ENCODE data around the gene MBD3.

MBD3 gene

DNA sequence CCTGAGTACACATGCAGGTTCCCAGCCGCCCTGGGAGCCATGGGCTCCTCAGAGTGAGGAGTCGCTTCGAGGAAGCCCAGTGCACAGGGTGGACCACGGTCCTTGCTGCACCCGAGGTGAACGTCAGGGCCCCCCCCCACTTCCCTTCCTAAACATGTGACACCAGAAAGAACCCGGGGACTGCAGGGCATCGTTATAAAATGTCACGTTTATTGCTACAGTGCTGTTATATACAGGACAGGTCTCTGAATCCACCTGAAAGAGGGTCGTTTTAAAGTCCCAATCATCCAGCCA is 16.4 kb upstream of the MBD3 start:
- ChIA-PET POLR2A (no interaction called here), CTCF (no interaction called here)
- TF ChIP-seq TARDBP (IDR thresholded peaks at IDR 0.05) (no peak), ARNT (IDR thresholded peaks at IDR 0.05) (no peak), FOXK2 (IDR thresholded peaks at IDR 0.05) (no peak), FOXM1 (IDR thresholded peaks at IDR 0.05; ENCODE audit: borderline replicate concordance) (no peak), BHLHE40 (IDR thresholded peaks at IDR 0.05; ENCODE audit: borderline replicate concordance) (no peak), SUZ12 (IDR thresholded peaks at IDR 0.05) (no peak), CTBP1 (IDR thresholded peaks at IDR 0.05; ENCODE audit: borderline replicate concordance) (no peak), L3MBTL2 (conservative IDR thresholded peaks at IDR 0.05) (no peak)
- DNase-seq (ENCODE audit: extremely low spot score) = no peak

DNA sequence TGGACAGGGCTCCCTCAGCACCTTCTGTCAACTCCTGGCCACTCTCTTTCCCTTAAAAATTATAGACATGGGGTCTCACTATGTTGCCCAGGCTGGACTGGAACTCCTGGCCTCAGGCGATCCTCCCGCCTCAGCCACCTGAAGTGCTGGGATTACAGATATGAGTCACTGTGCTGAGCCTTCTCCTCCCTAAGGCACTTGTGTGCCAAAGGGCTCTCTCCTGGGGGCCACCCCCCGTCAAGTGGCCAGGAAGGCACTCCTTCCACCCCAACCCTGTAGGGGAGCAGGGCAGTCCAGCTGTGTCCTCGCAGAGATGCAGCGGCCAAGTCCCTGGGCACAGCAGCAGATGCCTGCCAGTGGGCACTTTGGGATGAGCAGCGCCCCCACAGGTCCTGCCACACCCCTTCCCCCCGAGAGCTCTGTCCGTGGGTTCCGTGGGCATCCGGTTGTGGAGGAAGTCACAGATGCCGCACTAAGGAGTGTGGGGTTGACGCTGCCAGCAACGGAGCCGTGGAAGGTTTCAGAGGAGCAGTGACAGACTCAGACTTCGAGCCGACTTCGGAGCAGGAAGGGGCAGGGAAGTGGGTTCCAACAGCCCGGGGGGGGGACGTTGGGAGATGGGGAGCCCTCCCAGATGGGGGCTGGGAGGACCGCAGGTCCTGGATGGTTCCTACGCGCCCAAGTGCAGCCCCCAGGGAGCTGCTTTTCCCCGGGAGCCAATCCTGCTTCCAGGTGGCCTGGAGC is 15.9 kb upstream of the MBD3 start:
- CTCF ChIA-PET = no interaction called here
- TF ChIP-seq, protein P1, sequence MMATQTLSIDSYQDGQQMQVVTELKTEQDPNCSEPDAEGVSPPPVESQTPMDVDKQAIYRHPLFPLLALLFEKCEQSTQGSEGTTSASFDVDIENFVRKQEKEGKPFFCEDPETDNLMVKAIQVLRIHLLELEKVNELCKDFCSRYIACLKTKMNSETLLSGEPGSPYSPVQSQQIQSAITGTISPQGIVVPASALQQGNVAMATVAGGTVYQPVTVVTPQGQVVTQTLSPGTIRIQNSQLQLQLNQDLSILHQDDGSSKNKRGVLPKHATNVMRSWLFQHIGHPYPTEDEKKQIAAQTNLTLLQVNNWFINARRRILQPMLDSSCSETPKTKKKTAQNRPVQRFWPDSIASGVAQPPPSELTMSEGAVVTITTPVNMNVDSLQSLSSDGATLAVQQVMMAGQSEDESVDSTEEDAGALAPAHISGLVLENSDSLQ (IDR thresholded peaks at IDR 0.05) = no peak
- TF ChIP-seq ARNT (IDR thresholded peaks at IDR 0.05) (no peak), LEF1 (IDR thresholded peaks at IDR 0.05; ENCODE audit: borderline replicate concordance) (no peak), FOXA1 (IDR thresholded peaks at IDR 0.05) (no peak), FOXM1 (IDR thresholded peaks at IDR 0.05; ENCODE audit: borderline replicate concordance) (no peak)
- POLR2A ChIA-PET = no interaction called here
- DNase-seq (ENCODE audit: extremely low spot score) = no peak

DNA sequence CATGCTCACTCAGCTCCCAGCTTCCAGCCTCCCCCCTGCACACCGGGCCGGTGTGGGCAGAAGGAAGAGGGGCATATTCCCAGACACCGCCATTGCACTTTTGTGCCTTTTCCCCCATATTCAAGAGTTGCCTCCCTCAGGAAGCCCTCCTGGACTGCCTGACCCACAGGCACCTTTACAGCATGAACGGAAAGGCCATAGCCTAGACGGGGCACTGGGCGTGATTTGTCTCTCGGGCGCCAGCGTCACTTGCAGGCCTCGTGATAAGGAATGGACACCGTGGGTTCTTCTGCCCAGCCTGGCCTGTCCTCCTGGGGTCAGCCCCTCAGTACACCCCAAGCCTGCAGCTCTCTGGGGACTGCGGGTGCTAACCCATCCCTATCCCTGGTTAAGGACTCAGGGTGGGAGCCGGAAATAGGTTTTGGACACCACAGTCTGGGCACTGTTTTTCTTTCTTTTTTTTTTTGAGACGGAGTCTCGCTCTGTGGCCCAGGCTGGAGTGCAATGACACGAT is 13.5 kb upstream of the MBD3 start:
- ChIA-PET POLR2A (interaction anchor here (0.9 to 4.1 kb wide), 5 partner anchors 9 to 45 kb away, joined by 3 to 28 read pairs (median 5); partner anchors contain the start of gene MBD3), CTCF (interaction anchor here (0.9 to 1.7 kb wide), 2 partner anchors 59 to 66 kb away, joined by 4 to 7 read pairs; no protein-coding TSS in a partner anchor)
- no peak for DNase-seq (ENCODE audit: extremely low spot score)
- TF ChIP-seq NFRKB (IDR thresholded peaks at IDR 0.05) = no peak
- no peak for TF ChIP-seq SP1 (IDR thresholded peaks at IDR 0.05)
- no peak for TF ChIP-seq HDGF (IDR thresholded peaks at IDR 0.05; ENCODE audit: borderline replicate concordance)
- TF ChIP-seq CTBP1 (IDR thresholded peaks at IDR 0.05; ENCODE audit: borderline replicate concordance) = no peak
- no peak for TF ChIP-seq ARNT (IDR thresholded peaks at IDR 0.05)
- no peak for TF ChIP-seq L3MBTL2 (conservative IDR thresholded peaks at IDR 0.05)
- TF ChIP-seq ELF4 (IDR thresholded peaks at IDR 0.05) = no peak
- no peak for TF ChIP-seq BHLHE40 (IDR thresholded peaks at IDR 0.05; ENCODE audit: borderline replicate concordance)
- TF ChIP-seq FOXM1 (IDR thresholded peaks at IDR 0.05; ENCODE audit: borderline replicate concordance) = no peak
- TF ChIP-seq TARDBP (IDR thresholded peaks at IDR 0.05) = no peak
- no peak for TF ChIP-seq LEF1 (IDR thresholded peaks at IDR 0.05; ENCODE audit: borderline replicate concordance)
- no peak for TF ChIP-seq SUZ12 (IDR thresholded peaks at IDR 0.05)
- no peak for TF ChIP-seq FOXK2 (IDR thresholded peaks at IDR 0.05)
- TF ChIP-seq, protein P1 (IDR thresholded peaks at IDR 0.05) = no peak
- no peak for TF ChIP-seq ZNF384 (IDR thresholded peaks at IDR 0.05)

DNA sequence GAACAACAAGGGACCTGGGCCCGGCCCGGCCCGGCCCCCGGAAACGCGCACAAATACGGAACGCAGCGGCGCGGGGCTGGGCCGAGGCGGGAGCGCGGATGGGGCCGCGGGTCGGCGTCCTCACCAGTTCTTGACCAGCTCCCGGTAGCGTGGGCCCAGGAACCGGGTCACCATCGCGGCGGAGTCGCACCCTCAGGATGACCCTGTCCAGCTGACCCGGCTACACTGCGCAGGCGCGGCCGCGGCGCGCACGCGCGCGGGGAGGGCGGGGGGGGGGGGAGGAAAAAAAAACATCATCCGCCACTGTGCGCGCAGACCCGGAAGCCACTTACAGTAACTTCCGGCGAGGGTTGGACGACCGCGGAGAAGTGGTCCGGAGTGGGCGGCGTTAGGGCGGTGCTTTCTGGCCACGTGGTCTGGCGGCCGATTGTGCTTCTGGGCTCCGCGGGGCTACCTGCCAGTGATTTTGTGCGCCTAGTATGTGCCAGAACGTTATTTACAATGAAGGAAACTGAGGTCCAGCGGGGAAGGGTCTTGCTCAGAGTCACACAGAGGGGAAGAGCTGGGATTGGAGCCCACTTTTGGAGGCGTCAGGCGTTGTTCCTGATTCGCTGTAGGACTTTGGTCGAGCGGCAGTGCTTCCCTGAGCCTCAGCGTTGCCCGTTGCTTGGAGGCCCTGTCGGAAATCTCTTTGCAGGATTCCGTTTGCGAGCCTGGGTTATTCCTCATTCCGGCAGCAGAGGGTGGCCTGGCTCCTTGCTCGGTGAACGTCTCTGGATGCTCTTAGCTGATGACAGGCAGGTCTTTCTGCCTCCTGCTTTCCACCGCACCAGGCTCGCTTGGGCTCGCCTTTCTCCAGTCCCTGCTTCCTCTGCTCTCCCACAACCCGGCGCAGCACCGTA is 12.8 kb upstream of the MBD3 start, which contains the start of gene UQCR11:
TSS of gene UQCR11 (minus strand) at position 227 of the 902 bp plus-strand sequence. CDS start at position 174, 53 bp downstream.
- TF ChIP-seq L3MBTL2 (conservative IDR thresholded peaks at IDR 0.05) (peak; percentile 32), ARNT (IDR thresholded peaks at IDR 0.05) (no peak), ZNF384 (IDR thresholded peaks at IDR 0.05) (no peak), FOXM1 (IDR thresholded peaks at IDR 0.05; ENCODE audit: borderline replicate concordance) (no peak), BHLHE40 (IDR thresholded peaks at IDR 0.05; ENCODE audit: borderline replicate concordance) (no peak), FOXA1 (IDR thresholded peaks at IDR 0.05) (no peak), FOXK2 (IDR thresholded peaks at IDR 0.05) (no peak), ELF4 (IDR thresholded peaks at IDR 0.05) (0 out of 2 replicates have a peak, but pooled peaks have one; percentile 27), SP1 (IDR thresholded peaks at IDR 0.05) (no peak), CTBP1 (IDR thresholded peaks at IDR 0.05; ENCODE audit: borderline replicate concordance) (no peak)
- TF ChIP-seq, protein P1 (IDR thresholded peaks at IDR 0.05) = peak; percentile 79
- ChIA-PET POLR2A (interaction anchor here (0.9 to 4.1 kb wide), 5 partner anchors 9 to 46 kb away, joined by 3 to 28 read pairs (median 5); partner anchors contain the start of gene MBD3), CTCF (interaction anchor here (0.5 to 1.7 kb wide), 3 partner anchors 59 to 1261 kb away, joined by 3 to 7 read pairs (median 4); no protein-coding TSS in a partner anchor)
- DNase-seq (ENCODE audit: extremely low spot score) = peak; percentile 96

DNA sequence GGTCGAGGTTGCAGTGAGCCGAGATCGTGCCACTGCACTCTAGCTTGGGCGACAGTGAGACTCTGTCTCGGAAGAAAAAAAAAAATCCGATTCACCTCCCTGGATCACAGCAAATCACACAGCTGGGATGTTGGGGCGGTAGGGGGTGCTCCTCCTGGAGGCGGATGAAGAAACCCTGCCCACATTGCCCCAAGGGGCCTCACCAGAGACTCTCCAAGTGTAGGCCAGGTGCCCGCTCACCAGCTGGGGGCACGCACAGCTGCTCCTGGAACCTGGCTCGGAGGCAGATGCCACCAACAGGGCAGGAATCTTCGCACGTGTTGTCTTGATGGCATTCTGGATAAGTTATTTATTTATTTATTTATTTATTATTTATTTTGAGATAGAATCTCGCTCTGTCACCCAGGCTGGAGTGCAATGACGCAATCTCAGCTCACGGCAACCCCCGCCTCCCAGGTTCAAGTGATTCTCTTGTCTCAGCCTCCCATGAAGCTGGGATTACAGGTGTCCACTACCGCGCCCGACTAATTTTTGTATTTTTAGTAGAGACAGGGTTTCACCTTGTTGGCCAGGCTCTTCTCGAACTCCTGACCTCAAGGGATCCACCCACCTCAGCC is 9.5 kb upstream of the MBD3 start:
- TF ChIP-seq ARNT (IDR thresholded peaks at IDR 0.05) (no peak), NFRKB (IDR thresholded peaks at IDR 0.05) (no peak), FOXM1 (IDR thresholded peaks at IDR 0.05; ENCODE audit: borderline replicate concordance) (no peak), SUZ12 (IDR thresholded peaks at IDR 0.05) (no peak), FOXK2 (IDR thresholded peaks at IDR 0.05) (no peak), ZNF384 (IDR thresholded peaks at IDR 0.05) (no peak), SP1 (IDR thresholded peaks at IDR 0.05) (no peak), BHLHE40 (IDR thresholded peaks at IDR 0.05; ENCODE audit: borderline replicate concordance) (no peak), CTBP1 (IDR thresholded peaks at IDR 0.05; ENCODE audit: borderline replicate concordance) (no peak), ELF4 (IDR thresholded peaks at IDR 0.05) (no peak), TARDBP (IDR thresholded peaks at IDR 0.05) (no peak), HDGF (IDR thresholded peaks at IDR 0.05; ENCODE audit: borderline replicate concordance) (no peak), LEF1 (IDR thresholded peaks at IDR 0.05; ENCODE audit: borderline replicate concordance) (no peak), L3MBTL2 (conservative IDR thresholded peaks at IDR 0.05) (no peak), FOXA1 (IDR thresholded peaks at IDR 0.05) (no peak)
- TF ChIP-seq, protein P1 (IDR thresholded peaks at IDR 0.05) = no peak
- ChIA-PET POLR2A (interaction anchor here (1.3 kb wide), 1 partner anchor 9 kb away, joined by 5 read pairs; the partner anchor contains the start of gene MBD3), CTCF (interaction anchor here (0.6 kb wide), 1 partner anchor 8 kb away, joined by 3 read pairs; no protein-coding TSS in a partner anchor)
- no peak for DNase-seq (ENCODE audit: extremely low spot score)
